ENCODE data around the gene CLTB. TPM values are rescaled to one million over a fixed set of nuclear protein-coding genes. Genes with fewer than 3 reads are reported as not detected.

CLTB gene
- total and polyA plus RNA-seq, 10 of the 15 experiments (the other 5 are each of a cell fraction or from before 2014, with no cell fraction given): 1.6 to 52.8 (median 36.9) TPM

DNA sequence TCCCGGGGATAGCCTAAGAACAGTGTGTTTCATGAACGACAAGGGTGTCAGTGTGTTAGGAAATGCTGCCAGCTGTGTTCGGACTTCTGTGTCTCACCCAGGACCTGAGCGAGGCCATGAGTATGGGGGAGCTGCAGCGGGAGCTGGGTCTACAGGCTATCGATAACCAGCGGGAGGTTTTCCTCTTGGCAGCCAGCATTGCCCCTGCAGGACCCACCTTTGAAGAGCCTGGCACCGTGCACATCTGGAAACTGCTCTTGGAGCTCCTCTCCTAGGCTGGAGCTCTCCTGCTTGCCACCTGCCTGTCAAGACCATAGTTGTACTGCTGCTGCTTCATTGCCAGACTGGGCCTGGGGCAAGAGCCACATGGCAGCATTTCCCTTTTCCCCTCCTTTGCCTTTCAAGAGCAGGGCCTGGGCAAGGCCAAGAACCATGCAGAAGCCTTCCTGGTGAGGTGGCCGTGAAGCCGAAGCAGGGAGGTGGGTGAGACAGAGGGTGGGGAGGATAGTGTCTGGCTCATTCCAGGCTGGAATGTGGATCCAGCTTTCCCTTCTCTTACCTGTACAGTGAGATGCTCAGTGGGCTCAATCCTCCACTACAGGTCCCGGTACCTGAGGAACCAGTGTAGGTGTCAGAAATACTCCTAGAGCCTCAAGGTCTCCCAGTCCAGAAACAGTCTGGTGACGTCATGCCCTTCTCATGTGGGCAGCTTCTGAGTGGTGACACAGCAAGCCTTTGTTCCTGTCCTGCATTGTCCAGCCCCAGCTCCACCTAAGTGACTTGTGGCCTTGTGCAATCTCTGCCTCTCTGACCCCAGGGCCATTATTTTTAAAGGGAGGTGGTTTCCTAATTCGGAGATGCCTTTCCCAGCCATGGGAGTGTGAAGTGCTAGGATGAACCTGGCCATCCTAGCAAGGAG lies 44.5 kb downstream of the CLTB start (continued):
- TF ChIP-seq, protein P1, sequence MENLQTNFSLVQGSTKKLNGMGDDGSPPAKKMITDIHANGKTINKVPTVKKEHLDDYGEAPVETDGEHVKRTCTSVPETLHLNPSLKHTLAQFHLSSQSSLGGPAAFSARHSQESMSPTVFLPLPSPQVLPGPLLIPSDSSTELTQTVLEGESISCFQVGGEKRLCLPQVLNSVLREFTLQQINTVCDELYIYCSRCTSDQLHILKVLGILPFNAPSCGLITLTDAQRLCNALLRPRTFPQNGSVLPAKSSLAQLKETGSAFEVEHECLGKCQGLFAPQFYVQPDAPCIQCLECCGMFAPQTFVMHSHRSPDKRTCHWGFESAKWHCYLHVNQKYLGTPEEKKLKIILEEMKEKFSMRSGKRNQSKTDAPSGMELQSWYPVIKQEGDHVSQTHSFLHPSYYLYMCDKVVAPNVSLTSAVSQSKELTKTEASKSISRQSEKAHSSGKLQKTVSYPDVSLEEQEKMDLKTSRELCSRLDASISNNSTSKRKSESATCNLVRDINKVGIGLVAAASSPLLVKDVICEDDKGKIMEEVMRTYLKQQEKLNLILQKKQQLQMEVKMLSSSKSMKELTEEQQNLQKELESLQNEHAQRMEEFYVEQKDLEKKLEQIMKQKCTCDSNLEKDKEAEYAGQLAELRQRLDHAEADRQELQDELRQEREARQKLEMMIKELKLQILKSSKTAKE (IDR thresholded peaks at IDR 0.05; ENCODE audit: low read depth, poor library complexity, severe bottlenecking): no peak
- no peak for TF ChIP-seq ZNF274 (IDR thresholded peaks at IDR 0.05; ENCODE audit: insufficient read depth, insufficient read length)
- no peak for TF ChIP-seq CREB1 (IDR thresholded peaks at IDR 0.05; ENCODE audit: low read depth)
- TF ChIP-seq, protein P2, sequence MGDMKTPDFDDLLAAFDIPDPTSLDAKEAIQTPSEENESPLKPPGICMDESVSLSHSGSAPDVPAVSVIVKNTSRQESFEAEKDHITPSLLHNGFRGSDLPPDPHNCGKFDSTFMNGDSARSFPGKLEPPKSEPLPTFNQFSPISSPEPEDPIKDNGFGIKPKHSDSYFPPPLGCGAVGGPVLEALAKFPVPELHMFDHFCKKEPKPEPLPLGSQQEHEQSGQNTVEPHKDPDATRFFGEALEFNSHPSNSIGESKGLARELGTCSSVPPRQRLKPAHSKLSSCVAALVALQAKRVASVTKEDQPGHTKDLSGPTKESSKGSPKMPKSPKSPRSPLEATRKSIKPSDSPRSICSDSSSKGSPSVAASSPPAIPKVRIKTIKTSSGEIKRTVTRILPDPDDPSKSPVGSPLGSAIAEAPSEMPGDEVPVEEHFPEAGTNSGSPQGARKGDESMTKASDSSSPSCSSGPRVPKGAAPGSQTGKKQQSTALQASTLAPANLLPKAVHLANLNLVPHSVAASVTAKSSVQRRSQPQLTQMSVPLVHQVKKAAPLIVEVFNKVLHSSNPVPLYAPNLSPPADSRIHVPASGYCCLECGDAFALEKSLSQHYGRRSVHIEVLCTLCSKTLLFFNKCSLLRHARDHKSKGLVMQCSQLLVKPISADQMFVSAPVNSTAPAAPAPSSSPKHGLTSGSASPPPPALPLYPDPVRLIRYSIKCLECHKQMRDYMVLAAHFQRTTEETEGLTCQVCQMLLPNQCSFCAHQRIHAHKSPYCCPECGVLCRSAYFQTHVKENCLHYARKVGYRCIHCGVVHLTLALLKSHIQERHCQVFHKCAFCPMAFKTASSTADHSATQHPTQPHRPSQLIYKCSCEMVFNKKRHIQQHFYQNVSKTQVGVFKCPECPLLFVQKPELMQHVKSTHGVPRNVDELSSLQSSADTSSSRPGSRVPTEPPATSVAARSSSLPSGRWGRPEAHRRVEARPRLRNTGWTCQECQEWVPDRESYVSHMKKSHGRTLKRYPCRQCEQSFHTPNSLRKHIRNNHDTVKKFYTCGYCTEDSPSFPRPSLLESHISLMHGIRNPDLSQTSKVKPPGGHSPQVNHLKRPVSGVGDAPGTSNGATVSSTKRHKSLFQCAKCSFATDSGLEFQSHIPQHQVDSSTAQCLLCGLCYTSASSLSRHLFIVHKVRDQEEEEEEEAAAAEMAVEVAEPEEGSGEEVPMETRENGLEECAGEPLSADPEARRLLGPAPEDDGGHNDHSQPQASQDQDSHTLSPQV (IDR thresholded peaks at IDR 0.05): no peak
- no peak for TF ChIP-seq HDAC2 (IDR thresholded peaks at IDR 0.05)
- no peak for TF ChIP-seq MYC (IDR thresholded peaks at IDR 0.05; ENCODE audit: insufficient read depth, insufficient read length, insufficient replicate concordance, low read length, severe bottlenecking)
- no peak for TF ChIP-seq NR2C2 (IDR thresholded peaks at IDR 0.05; ENCODE audit: borderline replicate concordance, control insufficient read depth, insufficient read length, low read depth)
- TF ChIP-seq, protein P3, sequence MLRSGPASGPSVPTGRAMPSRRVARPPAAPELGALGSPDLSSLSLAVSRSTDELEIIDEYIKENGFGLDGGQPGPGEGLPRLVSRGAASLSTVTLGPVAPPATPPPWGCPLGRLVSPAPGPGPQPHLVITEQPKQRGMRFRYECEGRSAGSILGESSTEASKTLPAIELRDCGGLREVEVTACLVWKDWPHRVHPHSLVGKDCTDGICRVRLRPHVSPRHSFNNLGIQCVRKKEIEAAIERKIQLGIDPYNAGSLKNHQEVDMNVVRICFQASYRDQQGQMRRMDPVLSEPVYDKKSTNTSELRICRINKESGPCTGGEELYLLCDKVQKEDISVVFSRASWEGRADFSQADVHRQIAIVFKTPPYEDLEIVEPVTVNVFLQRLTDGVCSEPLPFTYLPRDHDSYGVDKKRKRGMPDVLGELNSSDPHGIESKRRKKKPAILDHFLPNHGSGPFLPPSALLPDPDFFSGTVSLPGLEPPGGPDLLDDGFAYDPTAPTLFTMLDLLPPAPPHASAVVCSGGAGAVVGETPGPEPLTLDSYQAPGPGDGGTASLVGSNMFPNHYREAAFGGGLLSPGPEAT (IDR thresholded peaks at IDR 0.05; ENCODE audit: low read depth): no peak
- TF ChIP-seq POLR2A (IDR thresholded peaks at IDR 0.05; ENCODE audit: low read depth, low read length): no peak

Measured in GM12878 (cell line).